Measurements from ENCODE around the gene TMEM178B.

DNA sequence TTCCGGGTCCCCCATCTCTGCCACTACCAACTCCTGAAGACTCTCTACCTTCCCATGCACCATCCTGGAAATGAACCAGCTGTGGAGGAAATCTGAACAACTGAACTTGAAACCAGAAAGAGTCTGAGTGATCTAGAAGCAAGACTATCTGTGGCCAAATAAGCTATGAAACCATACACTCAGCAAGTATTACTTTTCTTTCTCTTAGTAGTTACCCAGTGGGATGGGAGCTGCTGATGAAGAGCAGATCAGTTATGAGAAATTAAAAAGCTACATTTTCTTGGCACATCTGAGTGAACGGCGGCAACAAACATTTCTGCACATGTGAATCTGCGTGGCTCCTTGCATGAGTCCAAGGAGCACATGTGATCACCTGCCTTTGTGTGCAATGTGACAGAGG, 445.8 kb downstream of the TMEM178B start:
- TF ChIP-seq, protein P1, sequence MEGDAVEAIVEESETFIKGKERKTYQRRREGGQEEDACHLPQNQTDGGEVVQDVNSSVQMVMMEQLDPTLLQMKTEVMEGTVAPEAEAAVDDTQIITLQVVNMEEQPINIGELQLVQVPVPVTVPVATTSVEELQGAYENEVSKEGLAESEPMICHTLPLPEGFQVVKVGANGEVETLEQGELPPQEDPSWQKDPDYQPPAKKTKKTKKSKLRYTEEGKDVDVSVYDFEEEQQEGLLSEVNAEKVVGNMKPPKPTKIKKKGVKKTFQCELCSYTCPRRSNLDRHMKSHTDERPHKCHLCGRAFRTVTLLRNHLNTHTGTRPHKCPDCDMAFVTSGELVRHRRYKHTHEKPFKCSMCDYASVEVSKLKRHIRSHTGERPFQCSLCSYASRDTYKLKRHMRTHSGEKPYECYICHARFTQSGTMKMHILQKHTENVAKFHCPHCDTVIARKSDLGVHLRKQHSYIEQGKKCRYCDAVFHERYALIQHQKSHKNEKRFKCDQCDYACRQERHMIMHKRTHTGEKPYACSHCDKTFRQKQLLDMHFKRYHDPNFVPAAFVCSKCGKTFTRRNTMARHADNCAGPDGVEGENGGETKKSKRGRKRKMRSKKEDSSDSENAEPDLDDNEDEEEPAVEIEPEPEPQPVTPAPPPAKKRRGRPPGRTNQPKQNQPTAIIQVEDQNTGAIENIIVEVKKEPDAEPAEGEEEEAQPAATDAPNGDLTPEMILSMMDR (optimal IDR thresholded peaks at IDR 0.05 in 1 of 3, IDR thresholded peaks at IDR 0.05 in 1 of 3, conservative IDR thresholded peaks at IDR 0.05 in 1 of 3; ENCODE audit: extremely low read depth in 1 of 3, insufficient read depth in 2 of 3, low read length in 3 of 3) = no peak
- no peak for TF ChIP-seq EZH2 (IDR thresholded peaks at IDR 0.05; ENCODE audit: low read length)
